Kidney capillary endothelial cell (primary cell): ENCODE data around the gene SRCIN1.
"Not testable (repeated sequence)": the region's sequence is repeated elsewhere in the genome, so short reads cannot be mapped to it uniquely, and the experiment has no call there.

ENCODE experiments used
- DNase-seq: peaks from one replicate; pipeline ENCODE4 v3.0.0-alpha.2; 2018; ENCODE audit warnings: low spot score

SRCIN1 gene

GRCh38 chr17:38482039-38482699 lies 123.6 kb downstream of the SRCIN1 start:
- not testable (repeated sequence) for DNase-seq
